Activated naive CD4-positive, alpha-beta T cell treated with anti-CD3 and anti-CD28 coated beads, Interleukin-2, amount 50 U/mL, for 72 hours (primary cell): ENCODE results near the gene ELL2. TPM values are rescaled to one million over a fixed set of nuclear protein-coding genes. Genes with fewer than 3 reads are reported as not detected.
"Not testable (repeated sequence)": the region's sequence is repeated elsewhere in the genome, so short reads cannot be mapped to it uniquely, and the experiment has no call there.

Experiments used
- ATAC-seq, 2 donors: fragments of 150-1000 bp; cut with Tn5 transposase; 2 replicates each; pipeline ENCODE4 v1.10.0; 2021; ENCODE audit warnings: mild to moderate bottlenecking in 2 of 2, moderate library complexity in 2 of 2
- DNase-seq, 2 donors: peaks; one replicate each; pipeline ENCODE4 v3.0.0; 2021 to 2022; ENCODE audit warnings: low spot score in 2 of 2
- H3K27ac Mint-ChIP-seq, 2 donors: one replicate each; pipeline ENCODE4 v1.8.0; 2022; ENCODE audit warnings: mild to moderate bottlenecking in 2 of 2, mixed read lengths in 2 of 2
- H3K36me3 Mint-ChIP-seq, 2 donors: one replicate each; pipeline ENCODE4 v1.8.0; 2022; ENCODE audit warnings: mixed read lengths in 2 of 2
- H3K9me3 Mint-ChIP-seq, 2 donors: one replicate each; pipeline ENCODE4 v1.8.0; 2022; ENCODE audit warnings: mixed read lengths in 2 of 2
- total RNA-seq, 2 donors: library from RNA; stranded (reverse); gene quantifications; one replicate each; pipeline ENCODE4 v1.2.3, GENCODE V29; 2022

Gene ELL2
- total RNA-seq, 2 donors from 2014 or later: 41.1 to 110 TPM

DNA sequence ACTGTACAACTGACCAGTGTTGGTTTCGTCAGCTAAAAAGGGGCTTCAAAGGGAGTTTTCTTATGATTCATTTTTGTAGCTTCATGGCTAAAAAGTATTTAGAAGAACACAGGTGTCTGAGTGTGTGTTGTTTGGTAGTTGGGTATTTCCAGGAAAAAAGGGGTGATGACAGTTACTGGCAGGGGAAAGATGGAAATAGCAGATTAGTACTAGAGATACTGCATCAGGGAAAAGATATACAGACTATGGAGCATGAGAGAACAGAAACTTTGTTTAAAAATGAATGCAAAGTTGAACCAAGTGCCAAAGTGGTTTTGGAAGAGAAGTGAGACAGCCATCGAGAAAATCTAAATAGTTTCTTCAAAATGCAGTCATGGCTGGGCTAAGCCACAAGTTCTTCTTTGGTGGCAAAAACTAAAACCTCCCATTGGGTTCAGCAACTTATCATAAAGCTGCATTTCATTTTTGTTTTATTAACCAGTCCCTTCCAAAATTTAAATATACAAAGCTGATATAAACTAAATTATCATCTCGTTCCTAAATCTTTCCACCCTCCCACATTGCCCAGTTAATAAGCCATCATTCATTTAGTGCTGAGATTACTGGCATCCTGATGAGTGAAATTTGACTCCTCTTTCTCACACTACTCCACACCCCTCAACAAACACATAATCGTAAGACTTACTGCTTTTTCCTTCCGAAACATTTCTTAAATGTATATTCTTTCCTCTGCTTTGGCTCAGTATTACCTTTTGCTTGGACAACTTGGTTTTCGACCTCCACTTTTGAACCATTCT, 33.5 kb downstream of the ELL2 start:
- no peak for DNase-seq
- peak; percentile 36 to 77 for ATAC-seq
- Mint-ChIP-seq H3K9me3 (no peaks in the 10 kb centered on the region), H3K27ac (peak overlapping the region; percentile 2 to 67), H3K36me3 (peaks cover 0 to 34% of the 10 kb centered on the region in 2 donors)

DNA sequence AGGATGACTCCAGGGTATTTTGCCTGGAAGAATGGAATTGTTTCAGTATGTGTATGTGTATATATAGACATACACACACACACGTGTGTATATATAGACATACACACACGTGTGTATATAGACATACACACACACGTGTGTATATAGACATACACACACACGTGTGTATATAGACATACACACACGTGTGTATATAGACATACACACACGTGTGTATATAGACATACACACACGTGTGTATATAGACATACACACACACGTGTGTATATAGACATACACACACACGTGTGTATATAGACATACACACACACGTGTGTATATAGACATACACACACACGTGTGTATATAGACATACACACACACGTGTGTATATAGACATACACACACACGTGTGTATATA, 34.4 kb downstream of the ELL2 start:
- not testable (repeated sequence) for H3K9me3 Mint-ChIP-seq
- peaks cover 0 to 42% of the 10 kb centered on the region in 2 donors for H3K36me3 Mint-ChIP-seq

DNA sequence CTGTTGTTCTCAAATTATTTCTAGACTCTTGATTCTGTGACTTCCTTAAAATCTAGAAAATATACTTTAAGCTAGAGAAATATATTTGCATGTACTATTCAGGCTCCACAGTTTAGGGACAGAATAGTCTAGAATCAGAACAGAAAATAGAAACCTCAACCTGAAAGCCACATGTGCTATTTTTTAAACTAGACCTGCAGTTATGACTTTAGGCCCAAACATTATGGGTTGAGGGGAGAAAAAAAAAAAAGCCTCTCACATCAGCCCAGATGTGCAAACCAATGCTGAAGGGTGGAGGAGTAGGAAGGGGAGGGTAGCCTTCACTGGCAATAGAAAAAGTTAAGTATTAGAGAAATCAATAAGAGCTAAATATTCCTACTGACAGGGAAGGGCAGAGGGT, 35.7 kb downstream of the ELL2 start:
- Mint-ChIP-seq H3K36me3 (peaks cover 0 to 42% of the 10 kb centered on the region in 2 donors), H3K9me3 (no peaks in the 10 kb centered on the region), H3K27ac (peak overlapping the region in 1 of 2 donors; percentile 74)
- ATAC-seq (peak in 1 of 2 donors; percentile 54), DNase-seq (no peak)

More for the DNA sequence above, 34.4 kb downstream of the ELL2 start:
- ATAC-seq, H3K27ac Mint-ChIP-seq, DNase-seq: not testable (repeated sequence)

DNA sequence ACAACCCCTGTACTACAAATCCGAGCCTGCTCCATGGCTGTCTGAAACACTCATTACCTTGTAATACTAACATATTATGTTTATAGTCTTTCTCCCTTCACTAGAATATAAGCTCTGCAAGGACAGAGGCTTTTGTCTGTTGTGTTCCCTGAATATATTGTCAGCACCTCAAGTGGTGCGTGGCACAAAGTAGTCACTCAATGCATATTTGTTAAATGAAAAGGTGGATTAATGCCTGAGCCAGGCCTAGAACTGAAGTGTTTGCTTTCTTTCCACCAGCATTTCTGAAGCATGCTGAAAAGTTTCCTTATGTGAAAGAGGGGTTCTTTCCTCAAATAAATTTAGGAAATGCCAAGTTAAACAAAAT, 36.3 kb downstream of the ELL2 start:
- no peak for ATAC-seq
- Mint-ChIP-seq H3K9me3 (no peaks in the 10 kb centered on the region), H3K27ac (no peak overlapping the region), H3K36me3 (peaks cover 0 to 40% of the 10 kb centered on the region in 2 donors)
- DNase-seq: no peak

DNA sequence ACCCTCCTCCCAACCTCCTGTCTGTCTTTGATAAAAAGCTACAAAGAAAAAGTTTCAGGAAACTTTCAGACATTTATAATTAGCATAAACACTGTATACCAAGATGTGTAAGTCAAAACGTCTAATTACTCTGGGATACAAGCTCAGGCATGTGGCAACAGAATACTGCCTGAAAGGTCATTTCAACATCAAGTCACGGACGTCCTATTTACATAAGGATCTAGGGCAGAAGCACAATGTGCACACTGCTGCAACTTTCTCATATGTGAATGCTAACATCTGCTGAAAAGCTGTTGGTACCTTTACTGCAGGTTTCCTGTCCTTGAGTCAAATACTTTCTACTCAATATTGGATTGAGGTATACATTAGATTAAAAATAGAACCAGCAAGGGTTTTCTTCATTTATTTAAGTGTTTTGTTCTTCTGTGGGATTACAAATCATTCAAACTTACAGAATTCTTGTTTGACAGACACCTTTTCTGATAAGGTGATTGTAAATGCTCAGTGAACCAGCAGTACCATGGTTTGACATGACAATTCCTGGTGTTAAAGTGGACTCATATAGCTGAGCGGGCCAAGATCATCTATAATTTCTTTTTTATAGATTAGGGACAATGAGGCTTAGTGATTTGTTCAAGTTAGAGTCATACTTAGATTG, 36.8 kb downstream of the ELL2 start:
- H3K36me3 Mint-ChIP-seq: peaks cover 0 to 40% of the 10 kb centered on the region in 2 donors

GRCh38 chr5:95923918-95924544, 37.6 kb downstream of the ELL2 start:
- peaks cover 0 to 35% of the 10 kb centered on the region in 2 donors for H3K36me3 Mint-ChIP-seq
- ATAC-seq (no peak), DNase-seq (no peak)
- H3K27ac Mint-ChIP-seq: no peak overlapping the region
- no peaks in the 10 kb centered on the region for H3K9me3 Mint-ChIP-seq

More for the DNA sequence above, 36.8 kb downstream of the ELL2 start:
- DNase-seq (no peak), ATAC-seq (no peak)
- H3K9me3 Mint-ChIP-seq: no peaks in the 10 kb centered on the region
- no peak overlapping the region for H3K27ac Mint-ChIP-seq

GRCh38 chr5:95922798-95923197, 38.9 kb downstream of the ELL2 start:
- ATAC-seq (no peak), DNase-seq (no peak)
- H3K9me3 Mint-ChIP-seq: no peaks in the 10 kb centered on the region
- H3K27ac Mint-ChIP-seq: no peak overlapping the region
- H3K36me3 Mint-ChIP-seq: peaks cover 0 to 29% of the 10 kb centered on the region in 2 donors

- H3K36me3 Mint-ChIP-seq: peaks cover 0 to 29% of the 10 kb centered on the region in 2 donors
- no peak for ATAC-seq
- DNase-seq: no peak
- H3K27ac Mint-ChIP-seq: no peak overlapping the region
- no peaks in the 10 kb centered on the region for H3K9me3 Mint-ChIP-seq
These were observed 40.1 kb downstream of the ELL2 start for GRCh38 chr5:95921501-95921900.

GRCh38 chr5:95920822-95921221, 40.8 kb downstream of the ELL2 start:
- no peak overlapping the region for H3K27ac Mint-ChIP-seq
- DNase-seq (no peak), ATAC-seq (no peak)
- no peaks in the 10 kb centered on the region for H3K9me3 Mint-ChIP-seq
- H3K36me3 Mint-ChIP-seq: peaks cover 0 to 24% of the 10 kb centered on the region in 2 donors

- H3K27ac Mint-ChIP-seq: no peak overlapping the region
- no peak for ATAC-seq
- H3K9me3 Mint-ChIP-seq: no peaks in the 10 kb centered on the region
- peaks cover 0 to 24% of the 10 kb centered on the region in 2 donors for H3K36me3 Mint-ChIP-seq
- DNase-seq: no peak
These were observed 42.0 kb downstream of the ELL2 start for GRCh38 chr5:95919658-95920057.

- Mint-ChIP-seq H3K27ac (no peak overlapping the region), H3K36me3 (peaks cover 0 to 20% of the 10 kb centered on the region in 2 donors)
- ATAC-seq: no peak
These were observed 43.1 kb downstream of the ELL2 start for GRCh38 chr5:95918421-95919006.

GRCh38 chr5:95917207-95917606, 44.4 kb downstream of the ELL2 start:
- Mint-ChIP-seq H3K36me3 (peaks cover 2 to 19% of the 10 kb centered on the region in 2 donors), H3K9me3 (no peaks in the 10 kb centered on the region), H3K27ac (no peak overlapping the region)
- DNase-seq: no peak
- ATAC-seq: no peak

More at GRCh38 chr5:95918421-95919006, 43.1 kb downstream of the ELL2 start:
- no peaks in the 10 kb centered on the region for H3K9me3 Mint-ChIP-seq
- no peak for DNase-seq

DNA sequence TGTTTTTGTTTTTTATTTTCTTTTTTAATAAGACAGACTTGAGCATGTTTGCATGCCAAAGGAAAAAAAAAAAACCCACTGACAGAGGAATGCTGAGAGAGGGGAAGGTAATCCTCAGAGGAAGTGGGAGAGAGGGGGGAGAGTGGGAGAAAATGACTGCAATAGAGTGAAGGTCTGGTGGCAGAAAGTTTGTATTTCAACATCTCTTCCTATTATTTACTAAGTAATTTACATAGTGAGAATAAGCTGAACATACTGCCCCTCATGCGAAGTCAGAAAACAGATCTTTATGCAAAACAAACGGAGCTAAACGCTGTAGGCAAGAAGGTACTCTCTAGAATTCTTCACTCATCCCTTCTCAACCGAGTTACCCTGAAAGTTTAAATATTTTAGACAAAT, 45.0 kb downstream of the ELL2 start:
- no peak for ATAC-seq

DNA sequence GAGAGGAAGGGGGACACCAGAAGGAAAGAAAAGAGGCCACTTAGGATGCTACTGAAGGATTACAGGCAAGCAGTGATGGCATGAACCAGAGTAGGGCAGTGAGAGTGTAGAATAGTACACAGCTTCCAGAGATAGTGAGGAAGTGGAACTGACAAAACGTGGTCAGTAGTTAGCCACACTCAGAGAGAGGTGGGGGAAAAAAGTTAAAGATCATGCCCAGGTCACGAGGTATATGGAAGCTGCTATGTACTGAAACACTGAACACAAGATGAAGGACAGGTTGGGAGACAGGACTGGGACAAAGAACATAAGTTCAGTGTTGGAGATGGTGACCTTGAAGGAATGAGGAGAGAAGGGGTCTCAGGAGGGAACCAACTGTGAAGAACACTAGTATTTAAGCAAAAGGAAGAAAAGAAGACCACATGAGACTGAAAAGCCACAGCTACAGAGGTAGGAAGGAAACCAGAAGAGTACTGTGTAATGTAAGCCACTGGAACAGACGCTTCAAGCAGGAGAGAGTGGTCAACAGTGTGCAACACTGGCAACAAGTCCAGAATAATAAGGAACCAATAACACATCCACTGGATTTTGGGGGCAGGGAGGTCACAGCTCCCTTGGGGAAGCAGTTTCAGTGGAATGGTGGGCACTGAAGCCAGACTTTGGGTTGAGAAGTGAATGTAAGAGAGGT, 45.5 kb downstream of the ELL2 start:
- Mint-ChIP-seq H3K27ac (peak overlapping the region in 1 of 2 donors; percentile 9), H3K36me3 (peaks cover 10 to 22% of the 10 kb centered on the region in 2 donors), H3K9me3 (no peaks in the 10 kb centered on the region)
- DNase-seq (no peak), ATAC-seq (no peak)

More for the DNA sequence above, 45.0 kb downstream of the ELL2 start:
- DNase-seq: no peak
- no peaks in the 10 kb centered on the region for H3K9me3 Mint-ChIP-seq
- H3K36me3 Mint-ChIP-seq: peaks cover 7 to 19% of the 10 kb centered on the region in 2 donors
- peak overlapping the region; percentile 9 to 37 for H3K27ac Mint-ChIP-seq

- no peak for DNase-seq
- no peak for ATAC-seq
- no peaks in the 10 kb centered on the region for H3K9me3 Mint-ChIP-seq
- no peak overlapping the region for H3K27ac Mint-ChIP-seq
- peaks cover 15 to 29% of the 10 kb centered on the region in 2 donors for H3K36me3 Mint-ChIP-seq
These were observed 48.0 kb downstream of the ELL2 start for GRCh38 chr5:95913663-95914062.

GRCh38 chr5:95912029-95912428, 49.6 kb downstream of the ELL2 start:
- no peaks in the 10 kb centered on the region for H3K9me3 Mint-ChIP-seq
- H3K27ac Mint-ChIP-seq: peak overlapping the region in 1 of 2 donors; percentile 48
- no peak for DNase-seq
- peaks cover 15 to 29% of the 10 kb centered on the region in 2 donors for H3K36me3 Mint-ChIP-seq
- no peak for ATAC-seq
